ENCODE results near the gene AGBL3. TPM values are rescaled to one million over a fixed set of nuclear protein-coding genes. Genes with fewer than 3 reads are reported as not detected.
"Not testable (repeated sequence)": the region's sequence is repeated elsewhere in the genome, so short reads cannot be mapped to it uniquely, and the experiment has no call there.

AGBL3 gene
- total RNA-seq, 1 donor from 2014 or later, result 5.3 TPM

DNA sequence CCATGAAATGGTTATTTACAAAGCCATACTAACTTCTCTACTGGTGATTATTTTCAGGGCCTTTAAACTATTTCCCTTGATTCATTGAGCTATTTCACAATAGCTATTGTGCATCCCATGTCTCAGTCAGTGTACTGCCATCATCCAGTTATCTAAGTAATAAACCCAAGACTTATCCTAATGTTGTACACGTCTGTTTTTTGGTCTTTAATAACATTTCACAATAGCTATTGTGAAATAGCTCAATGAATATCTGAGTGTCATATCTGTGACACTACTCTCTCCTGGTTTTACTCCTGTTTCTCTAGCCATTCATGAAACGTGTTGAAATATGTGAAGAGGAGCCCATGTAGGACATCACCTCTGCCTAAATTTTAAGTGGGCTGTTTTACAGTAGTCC, 125.1 kb downstream of the AGBL3 start:
- no peak for DNase-seq (ENCODE audit: low spot score)
- peak; percentile 41 for ATAC-seq
- intact Hi-C loops (cut with DNase I), result no loop called here

DNA sequence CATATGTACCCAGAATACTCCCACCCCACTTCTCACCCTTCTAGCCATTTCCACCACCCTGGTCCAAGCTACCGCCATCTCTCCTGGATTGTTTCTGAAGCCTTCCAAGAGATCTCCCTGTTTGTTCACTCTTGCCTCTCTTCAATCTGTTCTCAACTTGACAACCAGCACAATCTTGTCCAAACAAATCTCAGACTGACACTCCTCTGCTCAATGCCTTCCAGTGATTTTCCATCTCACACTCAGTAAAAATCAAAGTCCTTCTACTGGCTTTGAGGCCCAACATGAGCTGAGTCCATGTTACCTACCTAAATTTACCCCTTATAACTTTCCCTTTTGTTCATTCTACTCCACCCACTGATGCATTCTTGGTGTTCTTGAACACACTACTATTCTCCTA, 128.3 kb downstream of the AGBL3 start:
- DNase-seq (ENCODE audit: low spot score) (no peak), ATAC-seq (no peak)
- intact Hi-C loops (cut with DNase I), result no loop called here

- DNase-seq (ENCODE audit: low spot score) (no peak), ATAC-seq (no peak)
- intact Hi-C loops (cut with DNase I), result no loop called here
Measured at GRCh38 chr7:135117096-135117495, 130.8 kb downstream of the AGBL3 start.

GRCh38 chr7:135121868-135122267, 135.6 kb downstream of the AGBL3 start:
- intact Hi-C loops (cut with DNase I), result no loop called here
- no peak for DNase-seq (ENCODE audit: low spot score)
- no peak for ATAC-seq

GRCh38 chr7:135124631-135125030, 138.3 kb downstream of the AGBL3 start:
- ATAC-seq; intact Hi-C loops (cut with DNase I); DNase-seq (ENCODE audit: low spot score): not testable (repeated sequence)

- intact Hi-C loops (cut with DNase I), result no loop called here
Measured at GRCh38 chr7:135128931-135129330, 142.6 kb downstream of the AGBL3 start.

GRCh38 chr7:135129579-135129978, 143.3 kb downstream of the AGBL3 start:
- ATAC-seq (no peak), DNase-seq (ENCODE audit: low spot score) (no peak)
- intact Hi-C loops (cut with DNase I), result no loop called here

More at GRCh38 chr7:135128931-135129330, 142.6 kb downstream of the AGBL3 start:
- DNase-seq (ENCODE audit: low spot score), result no peak
- no peak for ATAC-seq

- intact Hi-C loops (cut with DNase I), result no loop called here
Measured at GRCh38 chr7:135143885-135144668, 157.8 kb downstream of the AGBL3 start.

GRCh38 chr7:135147341-135147898, 161.1 kb downstream of the AGBL3 start:
- DNase-seq (ENCODE audit: low spot score), result no peak
- intact Hi-C loops (cut with DNase I), result no loop called here
- ATAC-seq, result peak; percentile 69

More at GRCh38 chr7:135143885-135144668, 157.8 kb downstream of the AGBL3 start:
- ATAC-seq (no peak), DNase-seq (ENCODE audit: low spot score) (no peak)

DNA sequence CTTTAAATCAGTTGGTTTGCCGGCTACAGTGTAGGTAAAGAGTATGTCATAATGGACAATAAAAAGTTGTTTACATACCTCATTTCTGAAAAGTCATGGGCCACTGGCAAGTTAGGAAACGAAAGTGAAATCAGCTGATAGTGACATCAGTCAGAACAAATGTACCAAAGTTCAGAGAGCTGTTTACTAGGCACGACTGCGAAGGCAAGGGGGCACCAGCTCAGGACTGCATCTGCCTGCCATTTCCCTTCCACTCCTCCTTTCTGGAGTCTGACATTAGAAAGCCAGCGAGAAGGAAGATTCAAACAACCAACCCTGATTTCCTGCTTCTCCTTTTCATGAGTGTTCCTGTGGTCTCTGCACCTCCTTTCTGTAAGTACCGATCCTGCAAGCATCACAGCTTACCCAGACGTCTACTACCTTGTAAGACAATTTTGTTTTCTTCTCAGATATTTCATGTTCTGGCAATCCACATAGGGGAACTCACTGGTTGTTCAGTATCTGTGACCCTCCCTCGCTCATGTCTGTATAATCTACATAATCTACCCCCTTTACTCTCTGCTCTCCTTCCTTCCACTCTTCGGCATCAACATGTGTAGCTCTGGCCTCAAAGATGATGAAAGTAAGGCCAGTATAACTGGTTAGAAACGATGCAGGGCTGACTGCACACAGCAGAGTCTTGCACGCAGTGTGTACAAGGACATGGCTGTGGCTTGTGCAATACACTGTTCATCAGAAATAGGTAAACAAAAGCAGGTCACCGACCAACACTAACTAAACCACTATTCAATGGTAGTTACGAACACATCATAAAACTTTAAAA, 161.8 kb downstream of the AGBL3 start, which contains the start of gene TMEM140:
TSS of gene TMEM140 (plus strand) at position 174 of the 823 bp plus-strand sequence. CDS start 16,370 bp downstream, outside the sequence.
- ATAC-seq, result peak; percentile 94
- DNase-seq (ENCODE audit: low spot score), result no peak
- intact Hi-C loops (cut with DNase I), result no loop called here

DNA sequence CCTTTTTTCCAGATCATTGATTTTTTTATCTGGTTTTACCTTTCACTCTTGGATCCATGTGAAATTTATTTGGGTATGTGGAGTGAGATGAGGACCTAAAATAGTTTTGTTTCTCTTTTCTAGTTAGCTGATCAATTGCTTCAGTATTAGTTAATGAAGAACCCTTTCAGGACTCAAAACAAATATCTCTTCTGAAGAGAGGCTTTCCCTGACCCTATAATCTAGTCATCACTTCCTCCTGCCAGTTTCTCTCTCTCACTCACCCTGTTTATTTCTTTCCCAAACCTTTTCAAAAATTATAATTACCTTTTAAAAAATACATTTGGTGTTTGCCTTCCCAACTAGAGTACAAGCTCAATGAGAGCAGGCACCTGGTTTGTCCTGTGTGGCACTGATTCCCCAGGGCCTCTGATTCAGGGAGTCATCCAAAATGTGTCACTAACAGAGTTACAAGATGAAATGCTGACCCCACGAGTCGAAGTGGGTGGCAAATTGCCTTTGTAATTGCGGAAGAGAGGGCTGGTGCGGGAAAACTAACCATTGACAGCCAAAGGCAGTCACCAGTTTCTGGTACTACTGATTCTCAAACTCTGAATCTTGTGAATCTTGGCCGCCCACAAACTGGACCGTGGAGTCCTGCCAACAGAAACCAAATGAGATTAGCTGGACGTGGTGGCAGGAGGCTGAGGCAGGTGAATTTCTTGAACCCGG, 163.9 kb downstream of the AGBL3 start:
- intact Hi-C loops (cut with DNase I), result no loop called here
- ATAC-seq (no peak), DNase-seq (ENCODE audit: low spot score) (no peak)

DNA sequence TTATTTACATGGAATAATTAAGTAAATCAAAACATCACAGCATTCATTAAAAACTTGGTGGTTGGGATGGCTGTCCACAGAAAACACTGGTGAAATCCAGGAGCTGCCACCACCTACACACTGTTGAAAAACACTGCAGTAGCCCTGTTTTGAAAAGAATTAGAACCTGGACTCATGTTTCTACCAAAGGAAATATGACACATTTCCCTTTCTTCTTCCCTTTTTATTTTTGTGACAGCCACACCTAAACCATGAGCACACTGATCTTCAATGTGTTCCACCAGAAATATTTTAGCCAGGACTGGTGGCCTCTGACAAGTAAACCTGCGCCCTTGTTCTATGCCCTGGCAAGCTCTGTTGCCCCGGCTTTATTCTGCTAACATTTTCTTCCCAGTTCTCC, 164.8 kb downstream of the AGBL3 start:
- no peak for ATAC-seq
- no peak for DNase-seq (ENCODE audit: low spot score)
- intact Hi-C loops (cut with DNase I), result no loop called here

- ATAC-seq, result peak; percentile 31
- intact Hi-C loops (cut with DNase I), result no loop called here
Measured at GRCh38 chr7:135151533-135151932, 165.2 kb downstream of the AGBL3 start.

GRCh38 chr7:135152442-135152841, 166.1 kb downstream of the AGBL3 start:
- no peak for DNase-seq (ENCODE audit: low spot score)
- intact Hi-C loops (cut with DNase I), result no loop called here
- no peak for ATAC-seq

More at GRCh38 chr7:135151533-135151932, 165.2 kb downstream of the AGBL3 start:
- no peak for DNase-seq (ENCODE audit: low spot score)

DNA sequence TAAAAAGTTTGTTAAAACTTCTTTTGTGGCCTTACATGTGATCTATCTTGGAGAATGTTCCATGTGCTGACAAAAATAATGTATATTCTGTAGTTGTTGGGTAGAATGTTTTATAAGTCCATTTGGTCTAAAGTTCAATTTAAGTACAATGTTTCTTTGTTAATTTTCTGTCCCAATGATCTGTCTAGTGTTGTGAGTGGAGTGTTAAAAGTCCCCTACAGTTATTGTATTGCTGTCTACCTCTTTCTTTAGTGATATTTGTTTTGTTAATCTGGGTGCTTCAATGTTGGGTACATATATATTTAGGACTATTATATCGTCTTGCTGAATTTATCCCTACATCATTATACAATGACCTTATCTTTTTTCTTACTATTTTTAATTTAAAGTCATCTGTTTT, 168.4 kb downstream of the AGBL3 start:
- ATAC-seq (no peak), DNase-seq (ENCODE audit: low spot score) (no peak)

DNA sequence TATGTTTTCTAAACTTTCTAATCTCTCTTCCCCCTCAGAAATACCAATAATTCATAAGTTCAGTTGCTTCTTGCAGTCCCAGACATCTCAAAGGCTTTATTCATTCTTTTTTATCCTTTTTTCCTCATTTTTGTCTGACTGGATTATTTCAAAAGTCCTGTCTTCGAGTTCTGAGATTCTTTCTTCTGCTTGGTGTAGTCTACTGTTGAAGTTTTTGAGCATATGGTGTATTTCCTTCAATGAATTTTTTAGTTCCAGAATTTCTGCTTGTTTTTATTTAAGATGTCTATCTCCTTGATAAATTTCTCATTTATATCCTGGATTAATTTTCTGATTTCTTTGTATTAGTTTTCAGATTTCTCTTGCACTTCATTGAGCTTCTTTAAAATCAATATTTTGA, 170.0 kb downstream of the AGBL3 start:
- ATAC-seq, result no peak
- DNase-seq (ENCODE audit: low spot score), result no peak
- intact Hi-C loops (cut with DNase I), result no loop called here

More for the DNA sequence above, 168.4 kb downstream of the AGBL3 start:
- intact Hi-C loops (cut with DNase I), result no loop called here

GRCh38 chr7:135158141-135158655, 171.9 kb downstream of the AGBL3 start:
- no peak for ATAC-seq
- intact Hi-C loops (cut with DNase I), result no loop called here
- DNase-seq (ENCODE audit: low spot score), result no peak

DNA sequence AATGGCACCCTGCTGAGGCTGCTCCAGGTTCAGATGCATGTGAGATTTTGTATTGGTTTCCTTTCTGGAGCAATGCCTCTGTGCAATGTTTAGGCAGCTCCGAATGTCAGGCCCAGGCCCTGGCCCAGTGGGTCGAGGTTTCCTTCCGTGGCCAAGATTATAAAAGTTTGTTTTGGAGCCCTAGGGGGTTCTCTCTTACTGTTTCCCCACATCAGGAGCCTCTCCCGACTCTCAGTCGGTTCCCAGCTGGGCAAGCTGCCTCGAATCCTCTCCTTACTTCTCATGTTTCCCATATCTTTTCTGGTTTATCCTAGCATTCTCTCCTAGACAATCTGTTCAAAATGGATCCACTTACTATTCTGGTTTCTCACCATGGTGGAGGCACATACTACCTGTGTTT, 172.6 kb downstream of the AGBL3 start:
- intact Hi-C loops (cut with DNase I), result no loop called here
- ATAC-seq (peak; percentile 22), DNase-seq (ENCODE audit: low spot score) (no peak)
